Effector memory CD8-positive, alpha-beta T cell (primary cell): ENCODE measurements around the gene RBM8A.
A peak's percentile ranks its signal among the peaks of the same experiment; 100 is the strongest.

Experiments
- ATAC-seq: fragments of 150-1000 bp; cut with Tn5 transposase; replicated peaks from 2 replicates; pipeline ENCODE4 v1.10.0; 2021; ENCODE audit warnings: mild to moderate bottlenecking, moderate library complexity
- DNase-seq, 3 experiments: peaks; one replicate each; pipeline ENCODE4 v3.0.0; 2021
- H3K27ac Mint-ChIP-seq, 2 donors: one replicate each; pipeline ENCODE4 v1.8.0; 2022; ENCODE audit warnings: mild to moderate bottlenecking in 2 of 2, mixed read lengths in 2 of 2, moderate library complexity in 2 of 2
- H3K27me3 Mint-ChIP-seq, 2 donors: one replicate each; pipeline ENCODE4 v1.8.0; 2022; ENCODE audit warnings: mixed read lengths in 2 of 2
- H3K36me3 Mint-ChIP-seq: one replicate; pipeline ENCODE4 v1.8.0; 2022; ENCODE audit warnings: mild to moderate bottlenecking, moderate library complexity, mixed read lengths; ENCODE audit not compliant: insufficient read depth
- H3K4me1 Mint-ChIP-seq, 2 donors: one replicate each; pipeline ENCODE4 v1.8.0; 2022; ENCODE audit warnings: low read depth in 2 of 2, mixed read lengths in 2 of 2
- H3K4me3 Mint-ChIP-seq, 2 donors: one replicate each; pipeline ENCODE4 v1.8.0; 2022; ENCODE audit warnings: mild to moderate bottlenecking in 2 of 2, mixed read lengths in 2 of 2, moderate library complexity in 2 of 2
- H3K9me3 Mint-ChIP-seq, 2 donors: one replicate each; pipeline ENCODE4 v1.8.0; 2022; ENCODE audit warnings: mixed read lengths in 2 of 2

RBM8A gene

GRCh38 chr1:145871994-145872924 lies 55.0 kb downstream of the RBM8A start:
- no peaks in the 10 kb centered on the region for H3K9me3 Mint-ChIP-seq
- H3K36me3 Mint-ChIP-seq = no peaks in the 10 kb centered on the region
- DNase-seq = peak; percentile 21 to 30 (median 27)
- H3K27me3 Mint-ChIP-seq = peaks cover 9 to 31% of the 10 kb centered on the region in 2 donors
- peak overlapping the region in 1 of 2 donors; percentile 91 for H3K27ac Mint-ChIP-seq
- peak; percentile 86 for ATAC-seq
- peak overlapping the region; percentile 78 to 81 for H3K4me3 Mint-ChIP-seq
- peaks cover 17 to 22% of the 10 kb centered on the region in 2 donors for H3K4me1 Mint-ChIP-seq
